Measurements from ENCODE around the gene MFAP5. TPM values are rescaled to one million over a fixed set of nuclear protein-coding genes. Genes with fewer than 3 reads are reported as not detected.

MFAP5 gene
- total RNA-seq, 1 donor from 2014 or later = 174 TPM

GRCh38 chr12:8675591-8676036 lies 13.0 kb upstream of the MFAP5 start:
- DNase-seq (ENCODE audit: low spot score in 2 of 2) = no peak
- no peaks in the 10 kb centered on the region for H3K4me1 ChIP-seq
- TF ChIP-seq, protein P1, sequence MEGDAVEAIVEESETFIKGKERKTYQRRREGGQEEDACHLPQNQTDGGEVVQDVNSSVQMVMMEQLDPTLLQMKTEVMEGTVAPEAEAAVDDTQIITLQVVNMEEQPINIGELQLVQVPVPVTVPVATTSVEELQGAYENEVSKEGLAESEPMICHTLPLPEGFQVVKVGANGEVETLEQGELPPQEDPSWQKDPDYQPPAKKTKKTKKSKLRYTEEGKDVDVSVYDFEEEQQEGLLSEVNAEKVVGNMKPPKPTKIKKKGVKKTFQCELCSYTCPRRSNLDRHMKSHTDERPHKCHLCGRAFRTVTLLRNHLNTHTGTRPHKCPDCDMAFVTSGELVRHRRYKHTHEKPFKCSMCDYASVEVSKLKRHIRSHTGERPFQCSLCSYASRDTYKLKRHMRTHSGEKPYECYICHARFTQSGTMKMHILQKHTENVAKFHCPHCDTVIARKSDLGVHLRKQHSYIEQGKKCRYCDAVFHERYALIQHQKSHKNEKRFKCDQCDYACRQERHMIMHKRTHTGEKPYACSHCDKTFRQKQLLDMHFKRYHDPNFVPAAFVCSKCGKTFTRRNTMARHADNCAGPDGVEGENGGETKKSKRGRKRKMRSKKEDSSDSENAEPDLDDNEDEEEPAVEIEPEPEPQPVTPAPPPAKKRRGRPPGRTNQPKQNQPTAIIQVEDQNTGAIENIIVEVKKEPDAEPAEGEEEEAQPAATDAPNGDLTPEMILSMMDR (IDR thresholded peaks at IDR 0.05) = no peak
- no peaks in the 10 kb centered on the region for H3K36me3 ChIP-seq
- no peak overlapping the region for H3K27ac ChIP-seq
- intact Hi-C loops (cut with DNase I) = no loop called here
- no peak overlapping the region for H3K4me3 ChIP-seq
- no peaks in the 10 kb centered on the region for H3K27me3 ChIP-seq
- no peaks in the 10 kb centered on the region for H3K9me3 ChIP-seq

DNA sequence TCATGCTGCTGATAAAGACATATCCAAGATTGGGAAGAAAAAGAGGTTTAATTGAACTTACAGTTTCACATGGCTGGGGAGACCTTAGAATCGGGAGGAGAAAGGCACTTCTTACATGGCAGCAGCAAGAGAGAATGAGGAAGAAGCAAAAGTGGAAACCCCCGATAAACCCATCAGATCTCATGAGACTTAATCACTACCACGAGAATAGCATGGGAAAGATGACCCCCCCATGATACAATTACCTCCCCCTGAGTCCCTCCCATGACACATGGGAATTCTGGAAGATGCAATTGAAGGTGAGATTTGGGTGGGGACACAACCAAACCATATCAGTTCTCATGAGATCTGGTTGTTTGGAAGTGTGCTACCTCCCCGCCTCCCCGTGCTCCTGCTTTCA lies 9.8 kb upstream of the MFAP5 start:
- intact Hi-C loops (cut with DNase I) = no loop called here
- H3K27me3 ChIP-seq = no peaks in the 10 kb centered on the region
- H3K27ac ChIP-seq = no peak overlapping the region
- no peaks in the 10 kb centered on the region for H3K9me3 ChIP-seq
- no peaks in the 10 kb centered on the region for H3K4me1 ChIP-seq
- H3K4me3 ChIP-seq = no peak overlapping the region
- no peak for DNase-seq (ENCODE audit: low spot score in 2 of 2)
- TF ChIP-seq, protein P1 (IDR thresholded peaks at IDR 0.05) = no peak
- no peaks in the 10 kb centered on the region for H3K36me3 ChIP-seq

DNA sequence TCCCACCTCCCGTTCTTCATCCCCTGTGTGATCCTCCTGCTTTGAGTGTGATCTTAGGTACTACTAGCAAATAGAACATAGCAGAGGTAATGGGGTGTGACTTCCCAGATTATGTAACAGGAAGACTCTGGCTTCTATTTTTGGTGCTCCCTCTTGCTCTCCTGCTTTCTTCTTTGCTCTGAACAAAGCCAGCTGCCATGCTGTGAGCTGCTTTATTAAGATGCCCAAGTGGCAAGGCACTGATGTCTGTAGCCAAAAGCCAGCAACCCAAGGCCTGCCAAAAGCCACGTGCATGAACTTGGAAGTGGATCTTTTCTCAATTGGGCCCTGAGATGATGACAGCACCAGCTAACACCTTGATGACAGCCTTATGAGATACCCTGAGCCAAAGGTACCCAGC lies 5.8 kb upstream of the MFAP5 start:
- Histone ChIP-seq H3K36me3 (no peaks in the 10 kb centered on the region), H3K27ac (no peak overlapping the region), H3K27me3 (no peaks in the 10 kb centered on the region), H3K4me3 (no peak overlapping the region), H3K4me1 (no peaks in the 10 kb centered on the region), H3K9me3 (no peaks in the 10 kb centered on the region)
- intact Hi-C loops (cut with DNase I) = no loop called here
- TF ChIP-seq, protein P1 (IDR thresholded peaks at IDR 0.05) = no peak
- DNase-seq (ENCODE audit: low spot score in 2 of 2) = no peak

DNA sequence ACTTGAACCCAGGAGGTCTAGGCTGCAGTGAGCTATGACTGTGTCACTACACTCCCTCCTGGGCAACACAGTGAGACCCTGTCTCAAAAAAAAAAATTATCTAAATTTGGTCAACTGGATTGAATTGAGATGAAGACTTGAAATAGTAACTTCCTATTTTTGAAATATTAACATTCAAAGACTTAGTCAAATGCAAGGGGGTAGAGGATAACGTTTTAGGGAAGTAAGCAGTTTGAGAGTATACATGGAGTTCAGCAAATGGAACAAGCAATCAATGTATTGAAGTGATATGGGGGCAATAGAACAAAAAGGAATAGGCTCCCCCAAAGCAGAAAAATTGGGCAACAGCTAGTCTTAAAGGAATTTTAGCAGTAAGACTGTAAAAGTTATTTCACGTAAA lies 4.6 kb upstream of the MFAP5 start:
- intact Hi-C loops (cut with DNase I) = no loop called here

GRCh38 chr12:8665759-8666158 lies 3.1 kb upstream of the MFAP5 start:
- Histone ChIP-seq H3K4me3 (no peak overlapping the region), H3K36me3 (no peaks in the 10 kb centered on the region), H3K27ac (no peak overlapping the region), H3K27me3 (no peaks in the 10 kb centered on the region), H3K4me1 (no peaks in the 10 kb centered on the region), H3K9me3 (no peaks in the 10 kb centered on the region)
- intact Hi-C loops (cut with DNase I) = no loop called here
- TF ChIP-seq, protein P1 (IDR thresholded peaks at IDR 0.05) = no peak
- DNase-seq (ENCODE audit: low spot score in 2 of 2) = no peak

More for the DNA sequence above, 4.6 kb upstream of the MFAP5 start:
- no peaks in the 10 kb centered on the region for H3K36me3 ChIP-seq
- H3K9me3 ChIP-seq = no peaks in the 10 kb centered on the region
- H3K27ac ChIP-seq = no peak overlapping the region
- DNase-seq (ENCODE audit: low spot score in 2 of 2) = no peak
- H3K27me3 ChIP-seq = no peaks in the 10 kb centered on the region
- no peaks in the 10 kb centered on the region for H3K4me1 ChIP-seq
- H3K4me3 ChIP-seq = no peak overlapping the region
- TF ChIP-seq, protein P1 (IDR thresholded peaks at IDR 0.05) = no peak

All from ascending aorta (tissue), 2 donors.